GM12872 (cell line): ENCODE measurements around the gene DHRS7B.

ENCODE experiments used
- CTCF ChIP-seq: IDR thresholded peaks from 3 replicates; pipeline ENCODE4 v1.5.1; 2011; ENCODE audit warnings: low read depth, mild to moderate bottlenecking, low read length, moderate library complexity; ENCODE audit not compliant: insufficient read depth

Gene DHRS7B

GRCh38 chr17:21165922-21166594, 39.3 kb downstream of the DHRS7B start:
- TF ChIP-seq CTCF = no peak

- TF ChIP-seq CTCF = no peak
Observed at GRCh38 chr17:21166595-21167210, 39.9 kb downstream of the DHRS7B start.

- no peak for TF ChIP-seq CTCF
Observed at GRCh38 chr17:21167303-21167702, 40.5 kb downstream of the DHRS7B start.

GRCh38 chr17:21168555-21168865, 41.7 kb downstream of the DHRS7B start:
- TF ChIP-seq CTCF = no peak

GRCh38 chr17:21169496-21169895, 42.7 kb downstream of the DHRS7B start:
- no peak for TF ChIP-seq CTCF

GRCh38 chr17:21170809-21171208, 44.0 kb downstream of the DHRS7B start:
- no peak for TF ChIP-seq CTCF

GRCh38 chr17:21171309-21171922, 44.7 kb downstream of the DHRS7B start:
- TF ChIP-seq CTCF = no peak
